ENCODE results near the gene BCAT1.
"Not testable (repeated sequence)": the region's sequence is repeated elsewhere in the genome, so short reads cannot be mapped to it uniquely, and the experiment has no call there.

Gene BCAT1

GRCh38 chr12:24898606-24899005 is 50.3 kb downstream of the BCAT1 start:
- DNase-seq, result no peak

- no peak for DNase-seq
Measured at GRCh38 chr12:24898185-24898584, 50.7 kb downstream of the BCAT1 start.

GRCh38 chr12:24896171-24896570 is 52.7 kb downstream of the BCAT1 start:
- no peak for DNase-seq

GRCh38 chr12:24895612-24896011 is 53.3 kb downstream of the BCAT1 start:
- no peak for DNase-seq

GRCh38 chr12:24894879-24895278 is 54.0 kb downstream of the BCAT1 start:
- DNase-seq, result no peak

- no peak for DNase-seq
Measured at GRCh38 chr12:24890048-24890803, 58.7 kb downstream of the BCAT1 start.

GRCh38 chr12:24889411-24889810 is 59.5 kb downstream of the BCAT1 start:
- no peak for DNase-seq

GRCh38 chr12:24888813-24889212 is 60.1 kb downstream of the BCAT1 start:
- no peak for DNase-seq

GRCh38 chr12:24884911-24885310 is 64.0 kb downstream of the BCAT1 start:
- no peak for DNase-seq

GRCh38 chr12:24881724-24882371 is 67.1 kb downstream of the BCAT1 start:
- no peak for DNase-seq

- no peak for DNase-seq
Measured at GRCh38 chr12:24881227-24881626, 67.7 kb downstream of the BCAT1 start.

- DNase-seq, result no peak
Measured at GRCh38 chr12:24880732-24881131, 68.2 kb downstream of the BCAT1 start.

GRCh38 chr12:24879644-24880043 is 69.3 kb downstream of the BCAT1 start:
- DNase-seq, result no peak

GRCh38 chr12:24875014-24875413 is 73.9 kb downstream of the BCAT1 start:
- DNase-seq, result no peak

GRCh38 chr12:24872211-24872610 is 76.7 kb downstream of the BCAT1 start:
- no peak for DNase-seq

GRCh38 chr12:24866139-24866538 is 82.8 kb downstream of the BCAT1 start:
- DNase-seq, result not testable (repeated sequence)

- DNase-seq, result no peak
Measured at GRCh38 chr12:24864796-24865125, 84.1 kb downstream of the BCAT1 start.

GRCh38 chr12:24861766-24862540 is 86.9 kb downstream of the BCAT1 start:
- DNase-seq, result no peak

GRCh38 chr12:24860546-24860945 is 88.4 kb downstream of the BCAT1 start:
- DNase-seq, result no peak

GRCh38 chr12:24856541-24856940 is 92.4 kb downstream of the BCAT1 start:
- DNase-seq, result no peak

GRCh38 chr12:24854908-24855307 is 94.0 kb downstream of the BCAT1 start:
- no peak for DNase-seq

GRCh38 chr12:24854017-24854416 is 94.9 kb downstream of the BCAT1 start:
- no peak for DNase-seq

- DNase-seq, result no peak
Measured at GRCh38 chr12:24853588-24853987, 95.3 kb downstream of the BCAT1 start.

- DNase-seq, result no peak
Measured at GRCh38 chr12:24853094-24853493, 95.8 kb downstream of the BCAT1 start.
